ENCODE data around the gene CITED2.

GRCh38 chr6:139395891-139396301 lies 21.4 kb upstream of the CITED2 start:
- TF ChIP-seq ZNF121 (CRISPR knock-in tag; IDR thresholded peaks at IDR 0.05), result no peak
- no peak for TF ChIP-seq GABPB1 (CRISPR knock-in tag; IDR thresholded peaks at IDR 0.05)
- TF ChIP-seq ZNF232 (CRISPR knock-in tag; IDR thresholded peaks at IDR 0.05), result no peak
- no peak for TF ChIP-seq STAT6 (CRISPR knock-in tag; conservative IDR thresholded peaks at IDR 0.05; ENCODE audit: low read depth)
- TF ChIP-seq CTCF (IDR thresholded peaks at IDR 0.05), result no peak
- no peak for TF ChIP-seq ESRRA (CRISPR knock-in tag; IDR thresholded peaks at IDR 0.05; ENCODE audit: borderline replicate concordance)
- TF ChIP-seq SOX15 (CRISPR knock-in tag; IDR thresholded peaks at IDR 0.05), result no peak
- TF ChIP-seq MYBL2 (CRISPR knock-in tag; IDR thresholded peaks at IDR 0.05), result no peak
- no peak for TF ChIP-seq JUN (CRISPR knock-in tag; IDR thresholded peaks at IDR 0.05)

Measured in WTC11 (cell line).